ENCODE results near the gene NOS1AP. TPM values are rescaled to one million over a fixed set of nuclear protein-coding genes. Genes with fewer than 3 reads are reported as not detected.

Gene NOS1AP
- total and polyA plus RNA-seq, 12 donors = 0.37 to 12.0 (median 3.1) TPM

- DNase-seq = peak in 1 of 7 donors; percentile 32
- Histone ChIP-seq H3K27me3 (no peaks in the 10 kb centered on the region), H3K36me3 (replicated peaks in 1 of 2) (no peaks in the 10 kb centered on the region), H3K9me3 (replicated peaks in 1 of 3) (no peaks in the 10 kb centered on the region), H3K4me3 (no peak overlapping the region), H3K27ac (no peak overlapping the region), H3K4me1 (replicated peaks in 1 of 2) (no peaks in the 10 kb centered on the region)
- 8 to 17% (median 10%) methylated on average over 2 of the region's 2 CpGs for WGBS, 4 donors
- intact Hi-C loops (cut with DNase I) = loop anchor here (5.0 to 10.0 kb wide), 3 partner anchors 170 to 243 kb away; no protein-coding TSS in a partner anchor
- TF ChIP-seq CTCF (IDR thresholded peaks at IDR 0.05) = no peak
- TF ChIP-seq POLR2A (IDR thresholded peaks at IDR 0.05) = no peak
These were observed 34.2 kb upstream of the NOS1AP start for GRCh38 chr1:162035241-162035640.

DNA sequence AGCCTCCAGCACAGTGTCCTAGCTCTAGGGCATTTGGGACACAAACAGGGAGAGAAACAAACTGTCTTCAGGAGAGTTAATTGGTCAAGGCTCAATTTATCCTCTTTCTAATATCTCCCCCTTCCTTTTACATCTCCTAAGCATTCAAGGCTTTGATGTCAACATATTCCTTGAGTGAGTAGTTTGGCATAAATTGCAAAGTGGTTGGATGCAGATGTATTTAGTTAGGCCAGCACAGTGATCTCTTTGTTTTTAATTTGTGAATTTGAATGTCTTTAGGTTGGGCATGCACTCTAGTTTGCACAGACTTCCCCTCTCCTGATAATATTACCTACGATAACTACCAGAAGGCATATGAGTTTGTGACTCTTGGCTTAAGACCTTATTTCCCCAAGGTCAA lies 33.3 kb upstream of the NOS1AP start:
- H3K4me1 ChIP-seq (replicated peaks in 1 of 2) = no peaks in the 10 kb centered on the region
- H3K36me3 ChIP-seq (replicated peaks in 1 of 2) = no peaks in the 10 kb centered on the region
- no peak for DNase-seq
- no peak overlapping the region for H3K4me3 ChIP-seq
- TF ChIP-seq POLR2A (IDR thresholded peaks at IDR 0.05) = no peak
- TF ChIP-seq CTCF (IDR thresholded peaks at IDR 0.05) = no peak
- WGBS, 4 donors = 78 to 95% (median 84%) methylated on average over 1 of the region's 1 CpG
- no peaks in the 10 kb centered on the region for H3K9me3 ChIP-seq (replicated peaks in 1 of 3)
- no peaks in the 10 kb centered on the region for H3K27me3 ChIP-seq
- no peak overlapping the region for H3K27ac ChIP-seq
- intact Hi-C loops (cut with DNase I) = loop anchor here (5.0 to 10.0 kb wide), 3 partner anchors 171 to 244 kb away; no protein-coding TSS in a partner anchor

DNA sequence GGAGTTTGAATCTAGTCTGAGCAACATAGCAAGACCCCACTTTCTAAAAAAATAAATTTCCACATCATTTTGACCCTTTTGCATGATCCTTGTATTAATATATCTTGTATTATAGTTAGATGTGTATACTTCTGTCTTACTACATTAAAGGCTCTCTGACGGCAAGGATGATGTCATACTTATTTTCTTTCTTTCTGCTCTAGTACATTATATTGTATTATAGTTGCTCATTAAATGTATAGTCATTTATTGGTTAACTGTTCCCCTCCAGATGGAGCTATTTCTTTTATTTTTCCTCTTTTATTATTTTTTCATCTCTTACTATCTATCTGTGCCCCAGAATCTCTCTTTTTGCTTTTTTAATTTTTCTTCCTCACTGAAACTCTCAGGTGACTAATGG lies 30.9 kb upstream of the NOS1AP start:
- Histone ChIP-seq H3K4me3 (no peak overlapping the region), H3K36me3 (replicated peaks in 1 of 2) (no peaks in the 10 kb centered on the region), H3K27me3 (peaks cover 5% of the 10 kb centered on the region), H3K9me3 (replicated peaks in 1 of 3) (no peaks in the 10 kb centered on the region), H3K4me1 (replicated peaks in 1 of 2) (no peaks in the 10 kb centered on the region), H3K27ac (no peak overlapping the region)
- DNase-seq = no peak
- 77 to 93% (median 86%) methylated on average over 1 of the region's 1 CpG for WGBS, 4 donors
- no peak for TF ChIP-seq CTCF (IDR thresholded peaks at IDR 0.05)
- no peak for TF ChIP-seq POLR2A (IDR thresholded peaks at IDR 0.05)
- intact Hi-C loops (cut with DNase I) = loop anchor here (5.0 to 10.0 kb wide), 3 partner anchors 174 to 246 kb away; no protein-coding TSS in a partner anchor

- no peak overlapping the region for H3K4me3 ChIP-seq
- H3K36me3 ChIP-seq (replicated peaks in 1 of 2) = no peaks in the 10 kb centered on the region
- WGBS, 4 donors = 46 to 52% (median 49%) methylated on average over 4 of the region's 4 CpGs
- H3K9me3 ChIP-seq (replicated peaks in 1 of 3) = no peaks in the 10 kb centered on the region
- H3K4me1 ChIP-seq (replicated peaks in 1 of 2) = no peaks in the 10 kb centered on the region
- DNase-seq = no peak
- H3K27ac ChIP-seq = no peak overlapping the region
- TF ChIP-seq POLR2A (IDR thresholded peaks at IDR 0.05) (no peak), CTCF (IDR thresholded peaks at IDR 0.05) (no peak)
- intact Hi-C loops (cut with DNase I) = no loop called here
- peaks cover 5% of the 10 kb centered on the region for H3K27me3 ChIP-seq
These were observed 29.5 kb upstream of the NOS1AP start for GRCh38 chr1:162040001-162040400.
